ENCODE data around the gene SURF4. TPM values are rescaled to one million over a fixed set of nuclear protein-coding genes. Genes with fewer than 3 reads are reported as not detected.

The SURF4 gene
- total and polyA plus RNA-seq, 2 of the 13 experiments (the other 11 are each of a cell fraction or from before 2014, with no cell fraction given), result 220 to 265 TPM

DNA sequence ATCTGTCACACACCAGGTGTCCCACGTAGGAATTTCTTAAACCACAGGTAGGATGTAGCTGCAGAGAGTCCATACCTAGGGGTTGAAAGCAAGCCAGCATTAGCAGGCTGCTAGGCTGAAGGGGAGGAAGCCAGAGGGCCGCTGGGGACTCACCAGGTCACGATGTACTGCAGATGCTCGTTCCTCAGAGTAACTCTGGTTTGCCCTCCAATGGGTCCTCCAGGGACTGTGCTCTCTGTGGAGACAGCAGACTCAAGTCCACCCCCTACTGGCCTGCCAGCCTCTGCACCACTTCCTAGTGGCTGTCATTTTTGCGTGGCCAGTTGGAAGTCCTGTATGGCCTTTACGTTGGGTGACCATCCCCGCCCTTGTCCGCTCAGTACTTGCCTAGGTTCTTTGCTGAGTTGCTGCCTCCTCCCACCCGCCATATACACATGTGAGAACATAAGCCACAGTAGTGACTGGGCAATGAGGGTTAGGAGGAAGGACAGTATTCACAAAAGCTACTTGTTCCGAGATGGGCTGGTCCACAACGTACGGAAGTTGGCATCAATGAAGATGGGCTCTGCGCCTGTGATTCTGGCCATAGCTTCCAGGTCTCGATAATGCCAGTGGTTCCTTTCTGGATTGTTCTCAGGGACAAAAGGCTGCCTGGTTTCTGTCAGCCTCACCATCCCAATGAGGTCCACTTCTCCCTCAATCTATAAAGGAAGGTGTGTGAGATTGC is 23.8 kb downstream of the SURF4 start (continued):
- no peak for TF ChIP-seq MAZ (IDR thresholded peaks at IDR 0.05; ENCODE audit: borderline replicate concordance, low read depth, low read length)
- TF ChIP-seq MAZ (CRISPR knock-in tag; IDR thresholded peaks at IDR 0.05; ENCODE audit: low read depth), result no peak
- no peak for TF ChIP-seq ZSCAN29 (CRISPR knock-in tag; conservative IDR thresholded peaks at IDR 0.05)
- TF ChIP-seq ZNF317 (CRISPR knock-in tag; IDR thresholded peaks at IDR 0.05), result no peak
- no peak for TF ChIP-seq LCORL (IDR thresholded peaks at IDR 0.05)
- TF ChIP-seq LCORL (CRISPR knock-in tag; IDR thresholded peaks at IDR 0.05), result no peak
- TF ChIP-seq GATAD2A (CRISPR knock-in tag; IDR thresholded peaks at IDR 0.05), result peak; percentile 37; the same call in 1 of the 2 replicates
- no peak for TF ChIP-seq IRF1 (CRISPR knock-in tag; IDR thresholded peaks at IDR 0.05; ENCODE audit: low read depth)
- TF ChIP-seq, protein P1, sequence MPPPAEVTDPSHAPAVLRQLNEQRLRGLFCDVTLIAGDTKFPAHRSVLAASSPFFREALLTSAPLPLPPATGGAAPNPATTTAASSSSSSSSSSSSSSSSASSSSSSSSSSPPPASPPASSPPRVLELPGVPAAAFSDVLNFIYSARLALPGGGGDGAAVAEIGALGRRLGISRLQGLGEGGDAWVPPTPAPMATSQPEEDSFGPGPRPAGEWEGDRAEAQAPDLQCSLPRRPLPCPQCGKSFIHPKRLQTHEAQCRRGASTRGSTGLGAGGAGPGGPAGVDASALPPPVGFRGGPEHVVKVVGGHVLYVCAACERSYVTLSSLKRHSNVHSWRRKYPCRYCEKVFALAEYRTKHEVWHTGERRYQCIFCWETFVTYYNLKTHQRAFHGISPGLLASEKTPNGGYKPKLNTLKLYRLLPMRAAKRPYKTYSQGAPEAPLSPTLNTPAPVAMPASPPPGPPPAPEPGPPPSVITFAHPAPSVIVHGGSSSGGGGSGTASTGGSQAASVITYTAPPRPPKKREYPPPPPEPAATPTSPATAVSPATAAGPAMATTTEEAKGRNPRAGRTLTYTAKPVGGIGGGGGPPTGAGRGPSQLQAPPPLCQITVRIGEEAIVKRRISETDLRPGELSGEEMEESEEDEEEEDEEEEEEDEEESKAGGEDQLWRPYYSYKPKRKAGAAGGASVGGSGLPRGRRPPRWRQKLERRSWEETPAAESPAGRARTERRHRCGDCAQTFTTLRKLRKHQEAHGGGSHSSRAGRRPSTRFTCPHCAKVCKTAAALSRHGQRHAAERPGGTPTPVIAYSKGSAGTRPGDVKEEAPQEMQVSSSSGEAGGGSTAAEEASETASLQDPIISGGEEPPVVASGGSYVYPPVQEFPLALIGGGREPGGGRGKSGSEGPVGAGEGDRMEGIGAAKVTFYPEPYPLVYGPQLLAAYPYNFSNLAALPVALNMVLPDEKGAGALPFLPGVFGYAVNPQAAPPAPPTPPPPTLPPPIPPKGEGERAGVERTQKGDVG (CRISPR knock-in tag; IDR thresholded peaks at IDR 0.05; ENCODE audit: borderline replicate concordance), result peak; percentile 79; the same call in 1 of the 2 replicates
- no peak for TF ChIP-seq CCDC6 (CRISPR knock-in tag; IDR thresholded peaks at IDR 0.05)
- no peak for TF ChIP-seq JUND (CRISPR knock-in tag; IDR thresholded peaks at IDR 0.05)
- TF ChIP-seq KAT7 (CRISPR knock-in tag; IDR thresholded peaks at IDR 0.05; ENCODE audit: borderline replicate concordance), result no peak
- TF ChIP-seq ZNF350 (CRISPR knock-in tag; IDR thresholded peaks at IDR 0.05; ENCODE audit: borderline replicate concordance, low read depth), result peak; percentile 17; the same call in 1 of the 2 replicates
- TF ChIP-seq TARDBP (CRISPR knock-in tag; IDR thresholded peaks at IDR 0.05), result peak; percentile 38; the same call in 1 of the 2 replicates
- TF ChIP-seq JUNB (CRISPR knock-in tag; IDR thresholded peaks at IDR 0.05; ENCODE audit: borderline replicate concordance), result no peak
- TF ChIP-seq TEAD3 (CRISPR knock-in tag; optimal IDR thresholded peaks at IDR 0.05; ENCODE audit: borderline replicate concordance), result peak; percentile 39
- TF ChIP-seq, protein P2, sequence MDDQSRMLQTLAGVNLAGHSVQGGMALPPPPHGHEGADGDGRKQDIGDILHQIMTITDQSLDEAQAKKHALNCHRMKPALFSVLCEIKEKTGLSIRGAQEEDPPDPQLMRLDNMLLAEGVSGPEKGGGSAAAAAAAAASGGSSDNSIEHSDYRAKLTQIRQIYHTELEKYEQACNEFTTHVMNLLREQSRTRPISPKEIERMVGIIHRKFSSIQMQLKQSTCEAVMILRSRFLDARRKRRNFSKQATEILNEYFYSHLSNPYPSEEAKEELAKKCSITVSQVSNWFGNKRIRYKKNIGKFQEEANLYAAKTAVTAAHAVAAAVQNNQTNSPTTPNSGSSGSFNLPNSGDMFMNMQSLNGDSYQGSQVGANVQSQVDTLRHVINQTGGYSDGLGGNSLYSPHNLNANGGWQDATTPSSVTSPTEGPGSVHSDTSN (CRISPR knock-in tag; IDR thresholded peaks at IDR 0.05; ENCODE audit: borderline replicate concordance), result no peak
- TF ChIP-seq ARNTL (CRISPR knock-in tag; IDR thresholded peaks at IDR 0.05), result no peak
- TF ChIP-seq SMC3 (IDR thresholded peaks at IDR 0.05; ENCODE audit: low read length), result peak; percentile 39; the same call in 1 of the 2 replicates
- TF ChIP-seq ZNF292 (CRISPR knock-in tag; IDR thresholded peaks at IDR 0.05; ENCODE audit: borderline replicate concordance, low read depth), result no peak
- TF ChIP-seq BORCS8-MEF2B (CRISPR knock-in tag; IDR thresholded peaks at IDR 0.05), result peak; percentile 36; the same call in 1 of the 2 replicates
- no peak for TF ChIP-seq KLF11 (CRISPR knock-in tag; IDR thresholded peaks at IDR 0.05)
- 0 out of 2 replicates have a peak, but pooled peaks have one; percentile 41 for TF ChIP-seq ERF (CRISPR knock-in tag; IDR thresholded peaks at IDR 0.05)
- no peak for TF ChIP-seq HHEX (CRISPR knock-in tag; IDR thresholded peaks at IDR 0.05)
